K562 (cell line): ENCODE data around the gene PICK1. TPM values are rescaled to one million over a fixed set of nuclear protein-coding genes. Genes with fewer than 3 reads are reported as not detected.

Source experiments
- ATF3 ChIP-seq, 2 experiments: fragments of 450-650 bp in 1 of 2; sonication (generic) in 1 of 2; formaldehyde crosslinking in 1 of 2; IDR thresholded peaks in 1 of 2; conservative IDR thresholded peaks in 1 of 2; 2 replicates each; pipeline versions ENCODE4 v1.6.1 to v1.8.1; 2016 to 2023; ENCODE audit warnings: mild to moderate bottlenecking in 2 of 2, moderate library complexity in 2 of 2, inconsistent platforms in 1 of 2, missing genetic modification reagents in 1 of 2
- CBX1 ChIP-seq: sonication (generic); IDR thresholded peaks from 2 replicates; pipeline ENCODE4 v1.6.1; 2016; ENCODE audit warnings: antibody characterized with exemption, low read depth, mild to moderate bottlenecking
- MYC ChIP-seq, 2 experiments: fragments of 250-450 bp in 1 of 2; sonication (Bioruptor Pico) in 1 of 2; IDR thresholded peaks; 2 replicates each; pipeline versions ENCODE4 v1.5.1 to v1.6.1; 2012 to 2021; ENCODE audit warnings: low read depth in 2 of 2, borderline replicate concordance in 1 of 2, improper control_type of control experiment in 1 of 2, low read length in 1 of 2, mild to moderate bottlenecking in 1 of 2, moderate library complexity in 1 of 2
- NCOR1 ChIP-seq: fragments of 450-650 bp; IDR thresholded peaks from 2 replicates; pipeline ENCODE4 v1.6.1; 2016; ENCODE audit warnings: mild to moderate bottlenecking, moderate library complexity
- POLR2B ChIP-seq: fragments of 450-650 bp; IDR thresholded peaks from 2 replicates; pipeline ENCODE4 v1.6.1; 2018; ENCODE audit warnings: low read depth; ENCODE audit not compliant: partially characterized antibody
- PYGO2 ChIP-seq: fragments of 450-650 bp; IDR thresholded peaks from 2 replicates; pipeline ENCODE4 v1.6.1; 2016; ENCODE audit warnings: mild to moderate bottlenecking, missing genetic modification characterization, moderate library complexity, missing compliant biosample characterization
- REST ChIP-seq, 2 experiments: fragments of 450-650 bp; formaldehyde crosslinking in 1 of 2; IDR thresholded peaks; 2 replicates each; pipeline versions ENCODE4 v1.4.0 to v1.6.1; 2014 to 2020; ENCODE audit warnings: mild to moderate bottlenecking in 2 of 2, borderline replicate concordance in 1 of 2, low read depth in 1 of 2
- SOX6 ChIP-seq: fragments of 450-650 bp; IDR thresholded peaks from 2 replicates; pipeline ENCODE4 v1.6.1; 2014; ENCODE audit warnings: mild to moderate bottlenecking
- TARDBP ChIP-seq: fragments of 450-650 bp; IDR thresholded peaks from 2 replicates; pipeline ENCODE4 v1.6.1; 2016
- polyA plus RNA-seq, 8 experiments: library from polyadenylated mRNA; depleted of rRNA in 4 of 8; stranded (reverse) in 5 of 8; unstranded in 3 of 8; fragments of >200 nt; fragmentation: Nextera tagmentation in 2 of 8; fragmentation: Illumina TruSeq in 1 of 8; extraction: Ambion mirVana in 2 of 8; extraction: Trizol in 1 of 8; gene quantifications; 2 replicates each; pipeline versions ENCODE4 v1.2.1 to v1.2.3, GENCODE V29; 2011 to 2014; ENCODE audit warnings: inconsistent platforms in 1 of 8, missing spikeins in 1 of 8
- total RNA-seq, 7 experiments: library from RNA; depleted of rRNA in 6 of 7; stranded (reverse); fragments of >200 nt in 6 of 7; fragmentation: Illumina TruSeq in 2 of 7; extraction: Trizol in 2 of 7; gene quantifications; 2 replicates each; pipeline versions ENCODE4 v1.2.1 to v1.2.3, GENCODE V29; 2011 to 2021; ENCODE audit warnings: low replicate concordance in 1 of 7
- TF ChIP-seq, protein P1 (sequence below): fragments of 450-650 bp; IDR thresholded peaks from 2 replicates; pipeline ENCODE4 v1.6.1; 2014; ENCODE audit warnings: low read depth, mild to moderate bottlenecking, moderate library complexity, borderline replicate concordance
- TF ChIP-seq, protein P2 (sequence below): fragments of 250-450 bp; sonication (Bioruptor Pico); IDR thresholded peaks from 2 replicates; pipeline ENCODE4 v1.5.1; 2021; ENCODE audit warnings: mild to moderate bottlenecking
- TF ChIP-seq, protein P3 (sequence below): sonication (generic); formaldehyde crosslinking; IDR thresholded peaks from 2 replicates; pipeline ENCODE4 v1.8.0; 2022; ENCODE audit warnings: missing genetic modification reagents, mild to moderate bottlenecking, moderate library complexity, borderline replicate concordance

The PICK1 gene
- total and polyA plus RNA-seq, 9 of the 15 experiments (the other 6 are each of a cell fraction or from before 2014, with no cell fraction given) = 0.06 to 11.0 (median 7.9) TPM; not detected in 1

DNA sequence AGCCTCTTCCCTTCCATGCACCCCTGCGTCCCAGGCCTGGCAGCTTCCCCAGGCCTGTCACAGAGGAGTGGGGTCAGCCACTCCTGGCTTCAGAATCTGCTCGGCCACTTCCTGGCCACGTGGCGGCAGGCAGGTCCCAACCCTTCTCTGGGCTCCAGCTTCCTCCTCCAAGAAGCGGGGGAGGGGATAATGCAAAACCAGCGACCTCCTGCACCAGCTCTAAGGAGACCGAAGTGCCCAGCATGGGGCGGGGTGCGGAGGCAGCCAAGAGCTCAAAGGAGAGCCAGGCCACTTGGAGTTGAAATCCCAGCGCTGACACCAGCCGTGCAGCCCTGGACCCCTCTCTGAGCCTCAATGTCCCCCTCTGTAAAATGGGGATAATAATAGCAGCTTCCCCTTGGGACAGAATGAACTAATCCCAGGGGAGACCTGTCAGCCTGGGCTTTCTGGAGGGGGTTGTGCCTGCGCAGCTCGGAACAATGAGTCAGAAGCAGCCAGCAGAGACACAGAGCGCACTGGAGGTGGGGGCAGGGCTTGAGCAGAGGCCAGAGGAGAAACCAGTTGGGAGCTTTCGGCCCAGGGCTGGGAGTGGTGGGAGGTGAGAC is 22.8 kb upstream of the PICK1 start (continued):
- TF ChIP-seq REST (IDR thresholded peaks at IDR 0.05; ENCODE audit: borderline replicate concordance) = peak; percentile 12; the same call in 1 of the 2 replicates
- TF ChIP-seq REST (CRISPR knock-in tag; IDR thresholded peaks at IDR 0.05; ENCODE audit: low read depth) = no peak
- no peak; the same call in none of the 2 replicates for TF ChIP-seq NCOR1
- TF ChIP-seq, protein P1, sequence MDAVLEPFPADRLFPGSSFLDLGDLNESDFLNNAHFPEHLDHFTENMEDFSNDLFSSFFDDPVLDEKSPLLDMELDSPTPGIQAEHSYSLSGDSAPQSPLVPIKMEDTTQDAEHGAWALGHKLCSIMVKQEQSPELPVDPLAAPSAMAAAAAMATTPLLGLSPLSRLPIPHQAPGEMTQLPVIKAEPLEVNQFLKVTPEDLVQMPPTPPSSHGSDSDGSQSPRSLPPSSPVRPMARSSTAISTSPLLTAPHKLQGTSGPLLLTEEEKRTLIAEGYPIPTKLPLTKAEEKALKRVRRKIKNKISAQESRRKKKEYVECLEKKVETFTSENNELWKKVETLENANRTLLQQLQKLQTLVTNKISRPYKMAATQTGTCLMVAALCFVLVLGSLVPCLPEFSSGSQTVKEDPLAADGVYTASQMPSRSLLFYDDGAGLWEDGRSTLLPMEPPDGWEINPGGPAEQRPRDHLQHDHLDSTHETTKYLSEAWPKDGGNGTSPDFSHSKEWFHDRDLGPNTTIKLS = peak; percentile 97
- TF ChIP-seq, protein P2, sequence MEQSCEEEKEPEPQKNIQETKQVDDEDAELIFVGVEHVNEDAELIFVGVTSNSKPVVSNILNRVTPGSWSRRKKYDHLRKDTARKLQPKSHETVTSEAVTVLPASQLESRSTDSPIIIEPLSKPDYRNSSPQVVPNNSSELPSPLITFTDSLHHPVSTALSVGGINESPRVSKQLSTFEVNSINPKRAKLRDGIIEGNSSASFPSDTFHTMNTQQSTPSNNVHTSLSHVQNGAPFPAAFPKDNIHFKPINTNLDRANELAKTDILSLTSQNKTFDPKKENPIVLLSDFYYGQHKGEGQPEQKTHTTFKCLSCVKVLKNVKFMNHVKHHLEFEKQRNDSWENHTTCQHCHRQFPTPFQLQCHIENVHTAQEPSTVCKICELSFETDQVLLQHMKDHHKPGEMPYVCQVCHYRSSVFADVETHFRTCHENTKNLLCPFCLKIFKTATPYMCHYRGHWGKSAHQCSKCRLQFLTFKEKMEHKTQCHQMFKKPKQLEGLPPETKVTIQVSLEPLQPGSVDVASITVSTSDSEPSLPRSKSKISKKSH (CRISPR knock-in tag) = no peak
- TF ChIP-seq POLR2B = peak; percentile 26
- peak; percentile 89 for TF ChIP-seq CBX1
- TF ChIP-seq MYC (IDR thresholded peaks at IDR 0.05; ENCODE audit: low read depth, low read length) = peak; percentile 91
- peak; percentile 30; the same call in 1 of the 2 replicates for TF ChIP-seq MYC (CRISPR knock-in tag; IDR thresholded peaks at IDR 0.05; ENCODE audit: borderline replicate concordance, low read depth)
- TF ChIP-seq TARDBP = no peak
- TF ChIP-seq, protein P3, sequence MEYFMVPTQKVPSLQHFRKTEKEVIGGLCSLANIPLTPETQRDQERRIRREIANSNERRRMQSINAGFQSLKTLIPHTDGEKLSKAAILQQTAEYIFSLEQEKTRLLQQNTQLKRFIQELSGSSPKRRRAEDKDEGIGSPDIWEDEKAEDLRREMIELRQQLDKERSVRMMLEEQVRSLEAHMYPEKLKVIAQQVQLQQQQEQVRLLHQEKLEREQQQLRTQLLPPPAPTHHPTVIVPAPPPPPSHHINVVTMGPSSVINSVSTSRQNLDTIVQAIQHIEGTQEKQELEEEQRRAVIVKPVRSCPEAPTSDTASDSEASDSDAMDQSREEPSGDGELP (CRISPR knock-in tag) = peak; percentile 67
- peak; percentile 80 for TF ChIP-seq ATF3 (IDR thresholded peaks at IDR 0.05)
- 0 out of 2 replicates have a peak, but pooled peaks have one; percentile 37 for TF ChIP-seq ATF3 (CRISPR knock-in tag; conservative IDR thresholded peaks at IDR 0.05)
- peak; percentile 23; the same call in 1 of the 2 replicates for TF ChIP-seq SOX6
- no peak for TF ChIP-seq PYGO2
